ENCODE results near the gene CIAO2A.

Gene CIAO2A

GRCh38 chr15:64030123-64030522 lies 63.5 kb downstream of the CIAO2A start:
- no peak overlapping the region for H3K27ac ChIP-seq
- TF ChIP-seq CTCF (conservative IDR thresholded peaks at IDR 0.05) (no peak), ZFX (IDR thresholded peaks at IDR 0.05) (no peak)

DNA sequence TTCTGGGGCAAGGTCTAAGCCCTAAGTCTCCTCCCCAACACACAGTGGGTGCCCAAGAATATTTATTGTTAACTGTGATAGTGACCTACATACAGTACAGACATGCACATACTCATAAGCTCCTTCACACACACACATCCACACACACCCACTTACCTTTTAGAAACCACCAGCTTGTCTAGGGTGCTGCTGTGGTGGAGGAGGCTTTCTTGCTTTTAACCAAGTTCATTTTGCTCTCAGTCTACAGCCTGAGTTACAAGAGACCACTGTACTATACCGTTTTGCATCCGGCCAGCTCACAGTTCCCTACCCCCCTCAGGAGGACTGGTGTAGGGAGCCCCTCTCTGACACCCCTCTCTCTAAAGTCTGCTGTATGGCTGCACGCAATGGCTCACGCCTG lies 64.0 kb downstream of the CIAO2A start:
- TF ChIP-seq ZFX (IDR thresholded peaks at IDR 0.05), result no peak
- no peak for TF ChIP-seq CTCF (conservative IDR thresholded peaks at IDR 0.05)
- H3K27ac ChIP-seq, result no peak overlapping the region

DNA sequence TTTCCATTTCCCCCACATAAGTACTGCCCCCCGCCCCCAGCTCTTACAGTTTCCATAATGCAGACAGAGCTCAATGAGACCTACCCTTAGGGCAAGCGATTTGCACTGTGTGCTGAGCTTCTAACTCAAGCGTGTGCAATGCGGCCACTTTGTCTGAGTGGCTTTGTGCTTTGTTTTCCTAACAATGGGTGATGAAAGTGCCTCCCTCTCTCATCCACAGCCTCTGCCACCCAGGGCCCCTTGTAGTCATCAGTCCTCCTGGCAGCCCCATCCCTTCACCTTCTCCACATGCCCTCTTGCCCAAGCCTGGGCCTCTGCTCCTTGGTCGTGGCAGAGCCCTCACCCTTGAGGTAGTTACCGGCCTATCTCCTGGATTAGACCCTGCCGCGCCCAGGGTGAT lies 64.5 kb downstream of the CIAO2A start:
- TF ChIP-seq ZFX (IDR thresholded peaks at IDR 0.05), result no peak
- TF ChIP-seq CTCF (conservative IDR thresholded peaks at IDR 0.05), result no peak
- no peak overlapping the region for H3K27ac ChIP-seq

GRCh38 chr15:64026591-64026990 lies 67.0 kb downstream of the CIAO2A start:
- H3K27ac ChIP-seq, result no peak overlapping the region; the same call in 1 of the 2 replicates
- no peak for TF ChIP-seq CTCF (conservative IDR thresholded peaks at IDR 0.05)
- TF ChIP-seq ZFX (IDR thresholded peaks at IDR 0.05), result no peak

DNA sequence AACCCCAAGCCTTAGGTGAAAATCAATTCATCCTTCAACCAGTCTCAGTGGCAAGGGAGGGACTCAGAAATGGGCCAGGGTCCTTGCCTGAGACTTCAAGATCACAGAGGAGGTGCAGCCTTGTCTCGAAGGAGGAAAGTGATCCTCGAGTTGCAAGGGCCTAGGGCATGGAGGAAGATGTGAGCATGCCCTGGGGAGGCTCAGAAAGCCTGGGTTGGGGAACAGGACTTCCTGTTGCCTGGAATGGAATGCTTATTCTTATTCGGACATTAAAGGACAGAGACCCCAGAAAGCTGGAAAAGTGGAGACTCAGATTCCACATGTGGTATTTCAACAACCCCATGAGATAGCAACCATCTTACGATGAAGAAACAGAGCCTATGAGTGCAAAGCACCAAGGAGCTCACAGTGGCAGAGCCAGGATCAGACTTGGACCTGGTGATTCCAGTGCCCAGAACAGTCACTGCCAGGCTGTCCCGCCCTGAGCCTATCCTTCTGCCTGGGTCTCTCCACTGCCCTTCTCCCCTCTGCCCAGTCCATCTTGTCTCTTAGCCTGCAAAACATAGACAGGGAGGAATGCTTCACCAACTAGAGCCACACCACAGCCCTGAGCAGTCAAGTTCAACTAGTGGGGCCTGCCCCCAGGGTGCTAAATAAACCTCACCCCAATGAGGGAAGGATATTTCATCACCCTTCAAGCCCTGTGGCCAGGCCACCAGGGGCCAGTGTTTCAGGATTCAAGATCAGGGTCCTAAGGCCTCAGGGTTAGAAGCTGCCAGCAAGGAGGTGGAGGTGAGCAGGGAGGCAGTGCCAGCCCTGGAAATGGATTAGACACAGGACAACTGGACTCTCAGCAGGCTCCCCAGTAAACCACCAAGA lies 69.2 kb downstream of the CIAO2A start:
- H3K27ac ChIP-seq, result no peak overlapping the region
- TF ChIP-seq ZFX (IDR thresholded peaks at IDR 0.05) (no peak), CTCF (conservative IDR thresholded peaks at IDR 0.05) (no peak)

GRCh38 chr15:64023220-64023619 lies 70.4 kb downstream of the CIAO2A start:
- no peak for TF ChIP-seq ZFX (IDR thresholded peaks at IDR 0.05)
- no peak for TF ChIP-seq CTCF (conservative IDR thresholded peaks at IDR 0.05)
- H3K27ac ChIP-seq, result no peak overlapping the region

- TF ChIP-seq CTCF (conservative IDR thresholded peaks at IDR 0.05), result no peak
- no peak for TF ChIP-seq ZFX (IDR thresholded peaks at IDR 0.05)
- H3K27ac ChIP-seq, result no peak overlapping the region
Observed at GRCh38 chr15:64022571-64022970, 71.1 kb downstream of the CIAO2A start.

Measured in C4-2B (cell line).